HL-60 (cell line): ENCODE data around the gene MED26.

ENCODE experiments used
- DNase-seq, 2 experiments: peaks; one replicate each; pipeline ENCODE4 v3.0.0-alpha.2; 2010 to 2020; ENCODE audit warnings: low read depth in 1 of 2, low spot score in 1 of 2
- H3K27ac ChIP-seq: fragments of 250-450 bp; sonication (Bioruptor Pico); replicated peaks from 2 replicates; pipeline ENCODE4 v1.5.1; 2020; ENCODE audit warnings: mild to moderate bottlenecking, moderate library complexity
- H3K27me3 ChIP-seq: fragments of 250-450 bp; sonication (Bioruptor Pico); 2 replicates; pipeline ENCODE4 v1.5.1; 2021; ENCODE audit warnings: mild to moderate bottlenecking, moderate library complexity; ENCODE audit not compliant: insufficient read depth, poor library complexity, severe bottlenecking
- H3K4me3 ChIP-seq: replicated peaks from 2 replicates; pipeline ENCODE4 v1.5.1; 2011; ENCODE audit warnings: mild to moderate bottlenecking, control low read depth, low read length; ENCODE audit not compliant: insufficient read depth
- GABPA ChIP-seq: IDR thresholded peaks from 2 replicates; pipeline ENCODE4 v1.6.1; 2012; ENCODE audit warnings: low read depth
- POLR2AphosphoS5 ChIP-seq: IDR thresholded peaks from 2 replicates; pipeline ENCODE4 v1.6.1; 2012; ENCODE audit warnings: low read depth
- REST ChIP-seq: IDR thresholded peaks from 2 replicates; pipeline ENCODE4 v1.6.1; 2012; ENCODE audit warnings: low read depth; ENCODE audit not compliant: insufficient replicate concordance
- SPI1 ChIP-seq: IDR thresholded peaks from 2 replicates; pipeline ENCODE4 v1.6.1; 2012; ENCODE audit warnings: low read depth, mild to moderate bottlenecking, borderline replicate concordance
- TF ChIP-seq, protein P1 (sequence below): IDR thresholded peaks from one replicate; pipeline ENCODE4 v1.5.1; 2011; ENCODE audit warnings: low read length, control low read depth, inconsistent platforms; ENCODE audit not compliant: insufficient read depth

MED26 gene

DNA sequence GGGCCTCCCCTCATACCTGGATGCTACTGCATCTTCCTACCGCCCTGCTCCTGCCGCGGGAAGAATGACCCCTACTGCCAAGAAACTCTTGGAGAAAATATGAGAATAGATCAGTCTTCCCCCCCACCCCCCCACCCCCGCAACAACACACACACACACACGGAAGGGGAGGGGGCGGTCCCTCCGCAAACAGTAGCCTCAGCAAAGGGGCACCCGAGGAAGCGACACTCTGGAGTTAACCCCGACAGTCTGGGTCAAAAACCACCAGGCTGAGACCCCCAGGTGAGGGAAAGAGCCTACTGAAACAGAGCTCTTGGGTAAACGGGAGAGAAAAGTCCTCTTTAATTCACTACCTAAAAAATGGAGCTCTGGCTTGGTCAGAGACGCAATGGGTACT, 1.2 kb downstream of the MED26 start:
- Histone ChIP-seq H3K27ac (peak overlapping the region; percentile 86), H3K4me3 (peak overlapping the region; percentile 96), H3K27me3 (no peaks in the 10 kb centered on the region)
- TF ChIP-seq GABPA (no peak), SPI1 (no peak), REST (no peak), POLR2AphosphoS5 (no peak)
- TF ChIP-seq, protein P1, sequence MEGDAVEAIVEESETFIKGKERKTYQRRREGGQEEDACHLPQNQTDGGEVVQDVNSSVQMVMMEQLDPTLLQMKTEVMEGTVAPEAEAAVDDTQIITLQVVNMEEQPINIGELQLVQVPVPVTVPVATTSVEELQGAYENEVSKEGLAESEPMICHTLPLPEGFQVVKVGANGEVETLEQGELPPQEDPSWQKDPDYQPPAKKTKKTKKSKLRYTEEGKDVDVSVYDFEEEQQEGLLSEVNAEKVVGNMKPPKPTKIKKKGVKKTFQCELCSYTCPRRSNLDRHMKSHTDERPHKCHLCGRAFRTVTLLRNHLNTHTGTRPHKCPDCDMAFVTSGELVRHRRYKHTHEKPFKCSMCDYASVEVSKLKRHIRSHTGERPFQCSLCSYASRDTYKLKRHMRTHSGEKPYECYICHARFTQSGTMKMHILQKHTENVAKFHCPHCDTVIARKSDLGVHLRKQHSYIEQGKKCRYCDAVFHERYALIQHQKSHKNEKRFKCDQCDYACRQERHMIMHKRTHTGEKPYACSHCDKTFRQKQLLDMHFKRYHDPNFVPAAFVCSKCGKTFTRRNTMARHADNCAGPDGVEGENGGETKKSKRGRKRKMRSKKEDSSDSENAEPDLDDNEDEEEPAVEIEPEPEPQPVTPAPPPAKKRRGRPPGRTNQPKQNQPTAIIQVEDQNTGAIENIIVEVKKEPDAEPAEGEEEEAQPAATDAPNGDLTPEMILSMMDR, result no peak
- DNase-seq, result no peak

DNA sequence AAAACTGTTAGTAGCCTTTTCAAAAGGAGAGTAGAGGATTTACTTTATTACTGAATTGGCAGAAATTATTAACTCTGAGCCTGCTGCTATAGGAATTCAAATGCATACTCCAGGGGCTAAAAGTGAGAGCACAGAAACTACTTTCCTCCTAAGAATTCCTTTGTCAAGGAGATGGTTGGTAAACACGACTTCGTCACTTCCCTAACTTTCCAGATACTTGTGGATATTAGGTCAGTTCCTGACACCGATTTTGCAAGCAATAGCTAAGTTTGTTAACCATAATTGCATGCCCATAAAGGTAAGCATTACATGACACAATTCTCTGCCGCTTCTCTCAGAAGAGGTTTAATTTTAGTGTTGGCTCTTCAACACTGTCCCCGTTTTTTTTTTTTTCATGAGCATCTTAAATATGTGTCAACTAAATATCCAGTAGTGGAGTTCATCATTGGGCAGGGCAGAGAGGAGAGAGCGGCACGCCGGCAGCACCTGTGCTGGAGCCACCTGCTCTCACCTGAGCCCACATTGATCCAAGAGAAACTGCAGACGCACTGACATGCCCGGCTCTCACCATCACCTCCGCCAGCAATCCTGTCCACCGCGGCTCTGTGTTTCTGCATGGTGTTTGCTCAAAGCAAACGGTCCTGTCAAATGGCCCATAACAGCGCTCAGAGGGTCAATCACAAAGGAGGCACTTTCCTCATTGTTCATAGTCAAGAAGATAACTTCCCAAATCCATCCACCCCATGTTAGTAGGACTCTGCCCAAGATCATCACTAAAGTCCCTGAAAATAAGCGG, 2.6 kb downstream of the MED26 start:
- no peak for DNase-seq
- no peak for TF ChIP-seq GABPA
- no peak for TF ChIP-seq REST
- no peak for TF ChIP-seq SPI1
- TF ChIP-seq POLR2AphosphoS5, result no peak
- no peak overlapping the region for H3K4me3 ChIP-seq
- H3K27me3 ChIP-seq, result no peaks in the 10 kb centered on the region
- no peak overlapping the region for H3K27ac ChIP-seq

GRCh38 chr19:16624236-16624635, 3.8 kb downstream of the MED26 start:
- H3K27ac ChIP-seq, result no peak overlapping the region
- DNase-seq, result no peak
- no peak overlapping the region for H3K4me3 ChIP-seq
- H3K27me3 ChIP-seq, result no peaks in the 10 kb centered on the region
- TF ChIP-seq SPI1, result no peak
- no peak for TF ChIP-seq GABPA
- TF ChIP-seq, protein P1, result no peak
- TF ChIP-seq REST, result no peak
- TF ChIP-seq POLR2AphosphoS5, result no peak
